AG09319 (cell line): ENCODE data around the gene RCSD1.

Experiments
- DNase-seq: peaks from one replicate; pipeline ENCODE4 v3.0.0-alpha.2; 2010; ENCODE audit warnings: low read depth; ENCODE audit errors: extremely low read depth
- TF ChIP-seq, protein P1 (sequence below): IDR thresholded peaks from 2 replicates; pipeline ENCODE4 v1.5.1; 2011; ENCODE audit warnings: low read depth, mild to moderate bottlenecking, inconsistent platforms, low read length, moderate library complexity

RCSD1 gene

DNA sequence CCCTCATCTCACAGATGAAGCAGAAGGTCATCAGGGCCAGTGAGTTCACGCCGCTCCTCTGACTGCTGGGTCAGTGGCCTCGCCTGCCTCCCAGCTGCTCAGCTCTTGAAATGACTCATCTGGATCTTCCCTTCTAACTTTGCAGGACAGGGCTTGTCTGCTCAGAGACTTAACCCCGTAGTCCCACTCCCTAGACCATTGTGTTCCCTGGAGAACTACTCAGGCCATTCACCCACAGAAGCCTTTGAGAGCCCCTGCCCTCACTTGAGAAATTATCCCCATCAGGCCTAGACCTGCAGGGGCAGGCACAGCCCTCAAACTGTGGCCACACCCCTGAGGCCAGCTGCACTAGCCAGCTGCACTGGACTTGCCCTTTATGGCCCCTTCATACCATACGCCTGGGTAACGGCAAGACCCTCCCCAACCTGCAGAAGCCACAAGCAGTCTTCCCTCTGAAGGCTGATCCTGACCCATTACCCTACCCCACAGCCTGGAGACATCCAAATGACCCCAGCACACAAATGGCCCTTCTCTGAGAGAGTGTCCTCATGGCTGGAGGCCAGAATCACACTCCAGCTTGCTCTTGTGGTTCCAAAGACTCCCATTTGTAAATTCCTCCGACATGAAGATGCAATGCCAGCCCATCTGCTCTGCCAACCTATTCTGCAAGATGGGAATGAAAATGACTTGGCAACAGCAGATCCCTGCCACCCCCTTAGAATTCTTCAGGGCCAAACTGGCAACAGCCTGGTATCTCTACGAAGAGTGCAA is 33.2 kb downstream of the RCSD1 start:
- DNase-seq: no peak
- TF ChIP-seq, protein P1, sequence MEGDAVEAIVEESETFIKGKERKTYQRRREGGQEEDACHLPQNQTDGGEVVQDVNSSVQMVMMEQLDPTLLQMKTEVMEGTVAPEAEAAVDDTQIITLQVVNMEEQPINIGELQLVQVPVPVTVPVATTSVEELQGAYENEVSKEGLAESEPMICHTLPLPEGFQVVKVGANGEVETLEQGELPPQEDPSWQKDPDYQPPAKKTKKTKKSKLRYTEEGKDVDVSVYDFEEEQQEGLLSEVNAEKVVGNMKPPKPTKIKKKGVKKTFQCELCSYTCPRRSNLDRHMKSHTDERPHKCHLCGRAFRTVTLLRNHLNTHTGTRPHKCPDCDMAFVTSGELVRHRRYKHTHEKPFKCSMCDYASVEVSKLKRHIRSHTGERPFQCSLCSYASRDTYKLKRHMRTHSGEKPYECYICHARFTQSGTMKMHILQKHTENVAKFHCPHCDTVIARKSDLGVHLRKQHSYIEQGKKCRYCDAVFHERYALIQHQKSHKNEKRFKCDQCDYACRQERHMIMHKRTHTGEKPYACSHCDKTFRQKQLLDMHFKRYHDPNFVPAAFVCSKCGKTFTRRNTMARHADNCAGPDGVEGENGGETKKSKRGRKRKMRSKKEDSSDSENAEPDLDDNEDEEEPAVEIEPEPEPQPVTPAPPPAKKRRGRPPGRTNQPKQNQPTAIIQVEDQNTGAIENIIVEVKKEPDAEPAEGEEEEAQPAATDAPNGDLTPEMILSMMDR: no peak

DNA sequence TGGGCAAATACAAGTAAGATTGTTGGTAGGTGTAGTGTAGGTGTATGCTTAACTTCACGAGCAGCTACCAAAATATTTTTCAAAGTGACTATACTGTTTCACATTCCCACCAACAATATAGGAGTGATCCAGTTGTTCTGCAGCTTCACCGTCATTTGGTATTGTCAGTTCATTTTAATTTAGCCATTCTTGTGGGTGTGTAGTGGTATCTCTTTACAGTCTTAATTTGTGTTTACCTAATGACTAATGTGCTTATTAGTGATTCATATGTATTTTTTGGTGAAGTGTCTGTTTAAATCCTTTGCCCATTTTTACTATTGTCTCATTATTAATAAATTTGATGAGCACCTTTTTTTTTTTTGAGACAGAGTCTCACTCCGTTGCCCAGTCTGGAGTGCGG is 35.4 kb downstream of the RCSD1 start:
- DNase-seq: no peak
- TF ChIP-seq, protein P1: no peak

GRCh38 chr1:167666416-167666815 is 36.4 kb downstream of the RCSD1 start:
- DNase-seq: peak; percentile 12
- TF ChIP-seq, protein P1: no peak

- no peak for DNase-seq
- TF ChIP-seq, protein P1: no peak
These were observed 37.5 kb downstream of the RCSD1 start for GRCh38 chr1:167667536-167667935.

- TF ChIP-seq, protein P1: no peak
- DNase-seq: no peak
These were observed 38.1 kb downstream of the RCSD1 start for GRCh38 chr1:167668108-167668507.

DNA sequence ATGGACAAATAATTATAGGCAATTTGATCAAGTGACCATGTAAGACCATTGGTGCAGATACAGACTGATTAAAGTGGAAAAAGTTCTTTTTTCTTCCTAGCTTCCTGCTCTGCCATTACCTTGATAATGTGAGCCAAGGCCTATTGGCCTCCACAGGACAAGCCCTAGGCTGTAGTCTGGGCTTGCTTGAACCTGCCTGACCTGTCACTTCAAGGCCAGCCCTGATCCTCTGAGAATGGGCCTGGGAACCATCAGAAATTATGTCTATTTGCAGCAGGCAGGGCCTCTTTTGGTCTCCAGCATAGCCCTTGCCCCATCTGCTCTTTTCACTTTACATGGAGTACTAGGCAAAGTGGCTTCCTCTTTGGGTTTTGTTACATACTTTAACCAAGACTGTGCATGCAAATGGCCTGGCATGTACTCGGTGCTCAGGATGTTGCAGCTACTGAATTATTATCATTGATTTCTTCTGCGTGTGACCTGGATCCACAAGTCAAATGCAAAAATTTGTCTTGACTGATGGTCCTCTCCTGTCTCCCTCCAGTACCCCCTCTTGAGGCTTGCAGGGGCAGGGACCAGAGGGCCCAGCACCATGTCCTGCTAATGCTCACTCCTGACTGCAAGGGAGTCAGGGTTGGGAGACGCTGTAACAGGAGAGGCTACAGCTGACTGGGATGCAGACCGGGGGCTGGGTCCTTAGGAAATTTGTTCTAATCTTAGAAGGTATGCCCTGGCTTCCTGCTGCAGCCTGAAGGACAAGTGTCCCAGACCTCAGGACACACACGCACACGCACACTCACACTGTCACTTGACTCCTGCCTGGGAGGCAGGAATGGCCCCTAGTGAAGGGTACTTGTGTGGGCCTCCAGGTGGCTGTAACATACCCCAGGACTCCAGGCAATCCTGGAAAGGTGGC is 39.4 kb downstream of the RCSD1 start:
- TF ChIP-seq, protein P1: no peak
- no peak for DNase-seq

DNA sequence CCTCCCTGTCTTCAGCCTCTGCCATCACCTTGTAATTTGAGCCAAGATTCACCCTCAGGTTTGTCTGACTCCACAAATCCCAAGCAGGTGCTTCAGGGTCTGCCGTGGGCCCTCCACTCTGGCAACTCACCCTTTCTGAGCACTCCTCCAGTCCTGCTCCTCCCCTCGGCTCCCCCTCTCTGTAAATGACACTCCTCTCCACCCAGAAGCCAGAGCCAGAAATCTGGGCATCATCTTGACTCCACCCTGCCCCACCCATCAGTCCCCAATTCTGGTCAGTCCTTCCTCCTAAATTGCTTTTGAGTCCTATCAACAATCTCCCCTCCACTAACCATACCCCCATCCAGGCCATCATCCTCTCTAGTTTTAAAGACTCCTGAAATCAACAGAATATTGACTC is 40.5 kb downstream of the RCSD1 start:
- TF ChIP-seq, protein P1: no peak
- DNase-seq: no peak
